ENCODE results near the gene GCH1.
A peak's percentile ranks its signal among the peaks of the same experiment; 100 is the strongest.

Gene GCH1

GRCh38 chr14:54902521-54903420 is at the start of gene GCH1:
Gene GCH1, minus strand, starts transcription at chr14:54902826. Its CDS starts 163 bp downstream, at chr14:54902663.
- no peaks in the 10 kb centered on the region for H3K27me3 ChIP-seq (ENCODE audit: control insufficient read depth, insufficient read depth, low read length)
- peak within 1 kb of the TSS; percentile 1 for H3K27ac ChIP-seq (ENCODE audit: low read depth, low read length)
- peak within 1 kb of the TSS; percentile 19 for H3K9ac ChIP-seq (ENCODE audit: low read length)
- H3K4me3 ChIP-seq (ENCODE audit: low read length): peak within 1 kb of the TSS; percentile 71
- no peaks in the 10 kb centered on the region for H3K4me1 ChIP-seq (ENCODE audit: control insufficient read depth, insufficient read depth, low read length)
- no peaks in the 10 kb centered on the region for H3K36me3 ChIP-seq (ENCODE audit: control insufficient read depth, insufficient read depth, low read length)

- Histone ChIP-seq H3K27ac (ENCODE audit: low read depth, low read length) (no peak overlapping the region), H3K36me3 (ENCODE audit: control insufficient read depth, insufficient read depth, low read length) (no peaks in the 10 kb centered on the region), H3K4me3 (ENCODE audit: low read length) (no peak overlapping the region), H3K9ac (ENCODE audit: low read length) (no peak overlapping the region), H3K4me1 (ENCODE audit: control insufficient read depth, insufficient read depth, low read length) (no peaks in the 10 kb centered on the region), H3K27me3 (ENCODE audit: control insufficient read depth, insufficient read depth, low read length) (no peaks in the 10 kb centered on the region)
These were observed 44.6 kb upstream of the GCH1 start for GRCh38 chr14:54947230-54947629.

GRCh38 chr14:54946500-54946899 is 43.9 kb upstream of the GCH1 start:
- no peak overlapping the region for H3K4me3 ChIP-seq (ENCODE audit: low read length)

GRCh38 chr14:54944737-54945391 is 42.2 kb upstream of the GCH1 start:
- Histone ChIP-seq H3K27ac (ENCODE audit: low read depth, low read length) (no peak overlapping the region), H3K36me3 (ENCODE audit: control insufficient read depth, insufficient read depth, low read length) (no peaks in the 10 kb centered on the region), H3K27me3 (ENCODE audit: control insufficient read depth, insufficient read depth, low read length) (no peaks in the 10 kb centered on the region), H3K9ac (ENCODE audit: low read length) (no peak overlapping the region), H3K4me3 (ENCODE audit: low read length) (no peak overlapping the region), H3K4me1 (ENCODE audit: control insufficient read depth, insufficient read depth, low read length) (no peaks in the 10 kb centered on the region)

More at GRCh38 chr14:54946500-54946899, 43.9 kb upstream of the GCH1 start:
- Histone ChIP-seq H3K27ac (ENCODE audit: low read depth, low read length) (no peak overlapping the region), H3K4me1 (ENCODE audit: control insufficient read depth, insufficient read depth, low read length) (no peaks in the 10 kb centered on the region), H3K36me3 (ENCODE audit: control insufficient read depth, insufficient read depth, low read length) (no peaks in the 10 kb centered on the region), H3K9ac (ENCODE audit: low read length) (no peak overlapping the region), H3K27me3 (ENCODE audit: control insufficient read depth, insufficient read depth, low read length) (no peaks in the 10 kb centered on the region)

- H3K4me3 ChIP-seq (ENCODE audit: low read length): no peak overlapping the region
- H3K27ac ChIP-seq (ENCODE audit: low read depth, low read length): no peak overlapping the region
- no peaks in the 10 kb centered on the region for H3K36me3 ChIP-seq (ENCODE audit: control insufficient read depth, insufficient read depth, low read length)
- no peak overlapping the region for H3K9ac ChIP-seq (ENCODE audit: low read length)
- no peaks in the 10 kb centered on the region for H3K27me3 ChIP-seq (ENCODE audit: control insufficient read depth, insufficient read depth, low read length)
- H3K4me1 ChIP-seq (ENCODE audit: control insufficient read depth, insufficient read depth, low read length): no peaks in the 10 kb centered on the region
These were observed 40.3 kb upstream of the GCH1 start for GRCh38 chr14:54942913-54943312.

GRCh38 chr14:54936816-54937215 is 34.2 kb upstream of the GCH1 start:
- Histone ChIP-seq H3K36me3 (ENCODE audit: control insufficient read depth, insufficient read depth, low read length) (no peaks in the 10 kb centered on the region), H3K9ac (ENCODE audit: low read length) (no peak overlapping the region), H3K27me3 (ENCODE audit: control insufficient read depth, insufficient read depth, low read length) (no peaks in the 10 kb centered on the region), H3K27ac (ENCODE audit: low read depth, low read length) (no peak overlapping the region), H3K4me1 (ENCODE audit: control insufficient read depth, insufficient read depth, low read length) (no peaks in the 10 kb centered on the region), H3K4me3 (ENCODE audit: low read length) (no peak overlapping the region)

- Histone ChIP-seq H3K4me3 (ENCODE audit: low read length) (no peak overlapping the region), H3K27ac (ENCODE audit: low read depth, low read length) (no peak overlapping the region), H3K27me3 (ENCODE audit: control insufficient read depth, insufficient read depth, low read length) (no peaks in the 10 kb centered on the region), H3K9ac (ENCODE audit: low read length) (no peak overlapping the region), H3K36me3 (ENCODE audit: control insufficient read depth, insufficient read depth, low read length) (no peaks in the 10 kb centered on the region), H3K4me1 (ENCODE audit: control insufficient read depth, insufficient read depth, low read length) (no peaks in the 10 kb centered on the region)
These were observed 33.3 kb upstream of the GCH1 start for GRCh38 chr14:54935958-54936357.

GRCh38 chr14:54935100-54935499 is 32.5 kb upstream of the GCH1 start:
- no peaks in the 10 kb centered on the region for H3K36me3 ChIP-seq (ENCODE audit: control insufficient read depth, insufficient read depth, low read length)
- H3K27me3 ChIP-seq (ENCODE audit: control insufficient read depth, insufficient read depth, low read length): no peaks in the 10 kb centered on the region
- H3K4me3 ChIP-seq (ENCODE audit: low read length): no peak overlapping the region
- H3K9ac ChIP-seq (ENCODE audit: low read length): no peak overlapping the region
- no peak overlapping the region for H3K27ac ChIP-seq (ENCODE audit: low read depth, low read length)
- H3K4me1 ChIP-seq (ENCODE audit: control insufficient read depth, insufficient read depth, low read length): no peaks in the 10 kb centered on the region

GRCh38 chr14:54933006-54933405 is 30.4 kb upstream of the GCH1 start:
- Histone ChIP-seq H3K27ac (ENCODE audit: low read depth, low read length) (no peak overlapping the region), H3K9ac (ENCODE audit: low read length) (no peak overlapping the region), H3K27me3 (ENCODE audit: control insufficient read depth, insufficient read depth, low read length) (no peaks in the 10 kb centered on the region), H3K4me1 (ENCODE audit: control insufficient read depth, insufficient read depth, low read length) (no peaks in the 10 kb centered on the region), H3K4me3 (ENCODE audit: low read length) (no peak overlapping the region), H3K36me3 (ENCODE audit: control insufficient read depth, insufficient read depth, low read length) (no peaks in the 10 kb centered on the region)

- no peaks in the 10 kb centered on the region for H3K4me1 ChIP-seq (ENCODE audit: control insufficient read depth, insufficient read depth, low read length)
- H3K27me3 ChIP-seq (ENCODE audit: control insufficient read depth, insufficient read depth, low read length): no peaks in the 10 kb centered on the region
- no peak overlapping the region for H3K4me3 ChIP-seq (ENCODE audit: low read length)
- H3K36me3 ChIP-seq (ENCODE audit: control insufficient read depth, insufficient read depth, low read length): no peaks in the 10 kb centered on the region
- H3K9ac ChIP-seq (ENCODE audit: low read length): no peak overlapping the region
- H3K27ac ChIP-seq (ENCODE audit: low read depth, low read length): no peak overlapping the region
These were observed 29.1 kb upstream of the GCH1 start for GRCh38 chr14:54931598-54932340.

- no peak overlapping the region for H3K4me3 ChIP-seq (ENCODE audit: low read length)
- H3K27ac ChIP-seq (ENCODE audit: low read depth, low read length): no peak overlapping the region
- no peaks in the 10 kb centered on the region for H3K36me3 ChIP-seq (ENCODE audit: control insufficient read depth, insufficient read depth, low read length)
- H3K4me1 ChIP-seq (ENCODE audit: control insufficient read depth, insufficient read depth, low read length): no peaks in the 10 kb centered on the region
- no peak overlapping the region for H3K9ac ChIP-seq (ENCODE audit: low read length)
- H3K27me3 ChIP-seq (ENCODE audit: control insufficient read depth, insufficient read depth, low read length): no peaks in the 10 kb centered on the region
These were observed 28.5 kb upstream of the GCH1 start for GRCh38 chr14:54931101-54931500.

GRCh38 chr14:54929556-54929955 is 26.9 kb upstream of the GCH1 start:
- no peak overlapping the region for H3K27ac ChIP-seq (ENCODE audit: low read depth, low read length)
- H3K4me3 ChIP-seq (ENCODE audit: low read length): no peak overlapping the region
- H3K9ac ChIP-seq (ENCODE audit: low read length): no peak overlapping the region
- H3K27me3 ChIP-seq (ENCODE audit: control insufficient read depth, insufficient read depth, low read length): no peaks in the 10 kb centered on the region
- no peaks in the 10 kb centered on the region for H3K36me3 ChIP-seq (ENCODE audit: control insufficient read depth, insufficient read depth, low read length)
- no peaks in the 10 kb centered on the region for H3K4me1 ChIP-seq (ENCODE audit: control insufficient read depth, insufficient read depth, low read length)
